ENCODE measurements around the gene SRCIN1.
"Not testable (repeated sequence)": the region's sequence is repeated elsewhere in the genome, so short reads cannot be mapped to it uniquely, and the experiment has no call there.

Gene SRCIN1

DNA sequence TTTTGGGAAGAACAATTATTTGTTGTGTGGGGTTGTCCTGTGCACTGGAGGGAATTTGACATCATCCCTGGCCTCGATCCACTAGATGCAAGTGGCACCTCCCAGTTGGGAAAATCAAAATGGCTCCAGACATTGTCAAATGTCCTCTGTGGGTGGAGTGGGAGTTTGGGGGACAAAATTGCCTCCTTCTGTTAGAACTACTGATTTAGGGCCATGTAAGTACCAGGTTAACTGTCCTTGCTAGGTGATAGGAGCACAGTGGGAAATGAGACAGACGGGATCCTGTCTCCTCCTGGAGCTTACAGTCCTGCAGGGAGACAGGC is 120.6 kb downstream of the SRCIN1 start:
- no peak for DNase-seq (ENCODE audit: low read depth, low spot score)

GRCh38 chr17:38484242-38485145 is 121.3 kb downstream of the SRCIN1 start:
- peak; percentile 39 for DNase-seq (ENCODE audit: low read depth, low spot score)

DNA sequence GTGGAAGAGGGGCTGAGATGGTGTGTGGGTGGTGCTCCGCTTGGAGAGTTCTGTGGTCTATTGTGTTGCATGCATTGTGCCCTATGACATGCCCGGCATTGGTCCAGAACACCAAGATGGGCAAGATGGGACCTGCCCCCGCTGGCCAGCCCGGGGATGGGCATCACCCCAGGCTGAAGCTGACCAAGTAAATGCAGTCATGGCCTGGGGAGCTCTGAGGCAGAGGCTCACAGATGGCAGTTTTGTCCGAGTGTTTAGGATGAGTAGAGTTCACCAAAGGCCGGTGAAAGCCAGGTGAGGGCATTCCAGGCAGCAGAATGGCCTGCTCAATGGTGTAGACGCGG is 123.1 kb downstream of the SRCIN1 start:
- not testable (repeated sequence) for DNase-seq (ENCODE audit: low read depth, low spot score)

DNA sequence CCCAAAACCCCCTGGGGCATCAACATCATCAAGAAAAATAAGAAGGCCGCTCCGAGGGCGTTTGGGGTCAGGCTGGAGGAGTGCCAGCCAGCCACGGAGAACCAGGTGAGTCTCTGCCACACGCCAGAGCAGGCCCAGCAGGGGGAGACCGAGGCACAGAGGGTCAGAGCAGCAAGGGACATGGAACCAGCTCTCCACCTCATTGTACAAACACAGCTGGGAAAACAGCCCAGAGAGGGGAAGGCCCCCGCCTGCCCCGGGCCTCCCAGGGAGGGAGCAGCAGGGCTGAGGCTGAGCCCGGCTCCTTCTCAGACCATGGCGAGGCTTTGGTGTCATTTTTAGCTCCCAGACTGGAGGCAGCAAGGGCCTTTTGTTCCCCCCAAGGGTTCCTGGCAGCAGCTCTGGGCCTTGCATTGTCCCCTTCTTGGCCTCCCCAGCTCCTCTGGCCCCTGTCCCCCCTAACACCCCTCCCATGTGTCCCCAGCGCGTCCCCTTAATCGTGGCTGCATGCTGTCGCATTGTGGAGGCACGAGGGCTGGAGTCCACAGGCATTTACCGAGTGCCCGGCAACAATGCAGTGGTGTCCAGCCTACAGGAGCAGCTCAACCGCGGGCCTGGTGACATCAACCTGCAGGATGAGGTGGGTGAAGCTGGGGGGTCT is 123.6 kb downstream of the SRCIN1 start:
- peak; percentile 87 for DNase-seq (ENCODE audit: low read depth, low spot score)
